GM21528 (cell line): ENCODE measurements around the gene CDC14A.
A peak's percentile ranks its signal among the peaks of the same experiment; 100 is the strongest.

Experiments used
- ATAC-seq: cut with Tn5 transposase; IDR thresholded peaks from one replicate; pipeline ENCODE4 v1.9.1; 2021; ENCODE audit warnings: mild to moderate bottlenecking, moderate library complexity; ENCODE audit not compliant: unreplicated experiment, low FRiP score

Gene CDC14A

DNA sequence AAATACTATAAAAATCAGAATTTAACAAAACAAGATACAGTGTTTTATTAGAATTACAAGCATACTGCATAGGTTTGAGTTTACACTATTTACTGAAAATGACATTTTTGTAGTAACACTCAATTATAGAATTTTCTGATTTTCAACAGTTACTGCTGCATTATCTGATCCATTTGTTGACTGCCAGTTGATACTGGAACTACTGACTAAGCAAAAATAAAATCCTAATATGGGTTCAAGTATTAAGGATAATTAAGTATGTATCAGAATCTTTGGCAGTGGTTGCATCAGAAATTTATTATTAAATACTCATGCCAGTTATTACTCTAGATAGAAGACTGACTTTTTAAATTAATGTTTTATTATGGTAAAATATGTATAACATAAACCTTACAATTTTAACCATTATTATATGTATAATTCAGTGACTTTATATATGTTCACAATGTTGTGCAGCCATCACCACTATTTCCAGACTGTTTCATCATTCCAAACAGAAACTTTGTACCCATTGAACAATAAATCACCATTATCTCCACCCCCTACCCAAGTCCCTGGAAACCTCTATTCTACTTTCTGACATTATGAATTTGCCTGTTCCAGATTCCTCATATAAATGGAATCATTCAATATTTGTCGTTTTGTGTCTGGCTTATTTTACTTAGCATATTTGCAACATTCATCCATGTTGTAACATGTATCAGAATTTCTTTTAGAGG lies 127.5 kb downstream of the CDC14A start:
- ATAC-seq, result no peak

DNA sequence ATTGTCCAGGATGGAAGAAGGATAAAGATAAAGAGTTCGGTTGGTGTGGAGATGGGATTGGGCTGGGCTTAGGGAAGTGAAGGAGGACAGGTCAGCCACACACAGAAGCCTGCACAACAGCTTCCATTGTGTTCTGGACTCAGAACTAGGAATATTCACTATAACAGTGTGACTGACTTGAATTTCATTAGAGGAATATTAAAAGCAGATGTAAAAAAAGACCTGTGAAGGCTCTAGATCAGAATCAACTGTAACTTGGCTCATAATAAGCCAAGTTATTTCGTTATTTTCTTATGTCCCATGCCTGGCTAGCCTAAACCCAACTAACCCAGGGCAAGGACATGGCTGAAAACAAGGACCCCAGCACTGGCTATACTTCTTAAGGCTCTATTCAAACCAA lies 129.0 kb downstream of the CDC14A start:
- ATAC-seq, result no peak

- no peak for ATAC-seq
These were observed 129.9 kb downstream of the CDC14A start for GRCh38 chr1:100482167-100482566.

DNA sequence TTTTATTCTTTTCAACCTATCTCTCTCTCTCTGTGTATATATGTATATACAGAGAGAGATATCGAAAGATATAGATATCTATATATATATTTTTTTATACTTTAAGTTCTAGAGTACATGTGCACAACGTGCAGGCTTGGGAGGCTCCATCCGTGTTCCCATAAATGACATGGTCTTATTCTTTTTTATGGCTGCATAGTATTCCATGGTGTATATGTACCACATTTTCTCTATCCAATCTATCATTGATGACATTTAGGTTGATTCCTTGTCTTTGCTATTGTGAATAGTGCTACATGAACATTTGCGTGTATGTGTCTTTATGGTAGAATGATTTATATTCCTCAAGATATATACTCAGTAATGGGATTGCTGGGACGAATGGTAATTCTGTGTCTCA lies 130.4 kb downstream of the CDC14A start:
- ATAC-seq, result no peak

DNA sequence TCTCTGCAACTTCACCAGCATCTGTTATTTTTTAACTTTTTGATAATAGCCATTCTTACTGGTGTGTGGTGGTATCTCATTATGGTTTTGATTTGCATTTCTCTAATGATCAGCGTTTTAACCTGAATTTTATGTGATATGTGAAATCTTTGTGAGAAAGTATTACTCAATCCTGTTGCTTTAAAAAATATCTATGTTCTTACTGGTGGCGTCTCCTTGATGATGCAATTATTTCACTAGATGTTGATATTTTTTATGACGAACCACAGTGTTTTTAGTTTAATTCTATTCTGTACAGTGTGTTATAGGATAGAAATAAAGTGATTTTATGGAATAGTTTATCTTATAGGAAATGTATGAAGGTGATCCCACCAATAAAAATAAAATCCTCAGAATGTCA lies 130.9 kb downstream of the CDC14A start:
- no peak for ATAC-seq

DNA sequence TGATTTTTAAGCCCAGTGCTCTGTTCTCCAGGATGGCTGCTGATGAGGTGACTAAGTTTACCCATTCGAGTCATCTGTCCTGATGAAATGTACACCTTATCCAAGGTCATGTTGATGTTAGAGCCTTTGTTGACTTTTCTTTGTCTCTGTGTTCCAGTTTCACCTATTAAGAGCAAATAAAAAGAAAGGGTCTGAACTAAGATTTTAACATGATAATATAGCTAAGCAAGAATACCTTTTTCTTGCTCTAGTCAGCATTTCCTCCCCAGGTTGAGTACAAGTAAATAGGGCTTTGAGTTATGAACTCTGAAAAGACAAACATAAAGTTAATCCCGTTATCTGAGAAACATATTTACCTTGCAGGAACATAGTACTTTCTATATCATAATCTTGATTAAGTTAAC lies 133.6 kb downstream of the CDC14A start:
- ATAC-seq, result no peak

DNA sequence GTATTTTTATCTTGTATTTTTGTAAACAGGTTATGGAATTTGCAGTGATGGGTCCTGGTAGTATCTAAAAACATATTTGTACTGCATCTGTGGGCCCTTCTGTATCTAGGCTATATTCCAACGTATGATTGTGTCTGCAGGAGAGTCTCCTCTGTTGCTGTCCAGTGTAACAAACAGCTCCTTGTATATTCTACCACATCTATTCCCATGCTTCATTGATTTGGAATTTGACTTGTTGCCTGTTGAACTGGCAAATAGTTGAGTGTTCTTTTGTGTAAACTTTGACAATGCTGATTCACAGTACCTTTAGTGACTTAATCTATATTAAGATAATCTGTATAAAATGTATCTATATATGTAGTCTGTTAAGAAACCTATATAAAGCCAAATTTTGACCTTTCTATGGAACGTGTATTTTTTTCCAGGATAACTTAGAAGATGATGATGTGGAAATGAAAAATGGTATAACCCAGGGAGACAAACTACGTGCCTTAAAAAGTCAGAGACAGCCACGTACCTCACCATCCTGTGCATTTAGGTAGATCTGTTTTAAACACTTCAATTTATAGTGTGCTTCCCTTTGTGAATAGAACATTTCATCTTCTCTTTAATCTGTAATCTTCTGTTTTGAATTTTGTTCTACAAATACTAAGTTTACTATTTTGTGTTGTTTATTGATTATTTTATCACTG lies 142.2 kb downstream of the CDC14A start:
- ATAC-seq, result no peak

GRCh38 chr1:100496896-100497295 lies 144.6 kb downstream of the CDC14A start:
- no peak for ATAC-seq

GRCh38 chr1:100497796-100498195 lies 145.5 kb downstream of the CDC14A start:
- ATAC-seq, result no peak

DNA sequence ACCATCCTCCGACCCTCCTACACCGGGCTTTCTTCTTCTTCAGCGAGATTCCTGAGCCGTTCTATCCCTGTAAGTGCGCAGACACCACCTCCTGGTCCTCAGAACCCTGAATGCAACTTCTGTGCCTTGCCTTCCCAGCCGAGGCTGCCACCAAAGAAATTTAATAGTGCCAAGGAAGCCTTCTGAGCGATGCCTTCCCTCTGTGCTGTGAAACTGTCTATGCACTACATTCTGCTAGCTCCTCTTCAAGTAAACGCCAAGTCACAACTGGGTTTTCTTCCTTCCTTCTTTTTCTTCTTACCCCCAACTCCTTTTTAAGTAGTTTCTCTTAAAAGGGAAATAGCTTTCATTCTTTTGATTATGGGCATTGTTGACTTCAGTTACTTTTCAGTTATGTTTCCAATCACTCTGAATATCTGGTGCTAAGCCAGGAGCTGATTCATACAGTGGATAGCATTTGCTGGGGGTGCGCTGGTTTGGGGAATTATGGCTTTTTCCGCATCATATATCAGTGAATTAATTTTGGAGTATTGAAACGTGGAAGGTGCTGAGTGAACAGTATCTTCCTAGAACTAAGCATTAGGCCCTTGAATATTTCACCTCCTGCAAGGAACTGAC lies 147.0 kb downstream of the CDC14A start:
- ATAC-seq, result no peak

GRCh38 chr1:100502052-100502792 lies 149.9 kb downstream of the CDC14A start:
- no peak for ATAC-seq

GRCh38 chr1:100506217-100506616 lies 153.9 kb downstream of the CDC14A start:
- no peak for ATAC-seq

DNA sequence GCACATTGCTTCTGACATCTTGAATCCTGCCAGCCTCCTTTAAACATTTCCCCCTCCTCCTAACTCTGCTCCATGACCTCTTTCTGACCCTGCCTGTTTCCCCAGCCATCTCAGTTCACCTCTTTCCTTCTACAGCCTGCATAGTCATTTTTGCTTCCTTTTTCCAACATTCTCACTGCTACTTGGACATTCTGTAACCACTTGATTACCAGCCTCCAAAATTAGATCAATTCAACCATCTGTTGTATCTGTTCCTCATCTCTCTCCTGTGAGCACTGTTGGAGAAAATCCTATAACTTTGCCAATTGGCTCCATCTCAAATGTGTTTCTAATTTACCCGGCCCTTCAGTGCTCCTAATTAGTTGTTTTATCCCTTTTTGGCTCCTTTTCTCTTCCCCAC lies 158.1 kb downstream of the CDC14A start:
- no peak for ATAC-seq

- ATAC-seq, result no peak
These were observed 158.8 kb downstream of the CDC14A start for GRCh38 chr1:100511058-100511457.

DNA sequence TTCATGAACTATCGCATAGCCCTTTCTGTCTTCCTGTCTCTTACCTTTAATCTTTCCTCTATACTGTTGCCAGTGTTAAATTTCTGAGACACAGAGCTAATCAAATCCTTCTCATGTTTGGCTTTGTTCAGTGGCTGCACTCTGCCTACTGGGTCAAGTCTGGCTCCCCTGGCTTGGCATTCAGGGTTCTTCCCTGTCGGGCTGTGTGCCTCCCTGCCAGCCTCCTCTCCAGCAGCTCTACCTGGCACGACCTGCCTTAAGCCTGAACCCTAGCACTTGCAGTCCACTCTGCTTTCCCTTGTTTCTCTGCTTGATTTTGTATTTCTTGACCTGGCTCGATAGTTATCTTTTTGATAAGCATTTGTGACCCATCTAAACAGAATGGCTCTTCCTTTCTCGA lies 159.5 kb downstream of the CDC14A start:
- ATAC-seq, result no peak

- ATAC-seq, result no peak
These were observed 160.6 kb downstream of the CDC14A start for GRCh38 chr1:100512803-100513352.

GRCh38 chr1:100516857-100517256 lies 164.6 kb downstream of the CDC14A start:
- no peak for ATAC-seq

DNA sequence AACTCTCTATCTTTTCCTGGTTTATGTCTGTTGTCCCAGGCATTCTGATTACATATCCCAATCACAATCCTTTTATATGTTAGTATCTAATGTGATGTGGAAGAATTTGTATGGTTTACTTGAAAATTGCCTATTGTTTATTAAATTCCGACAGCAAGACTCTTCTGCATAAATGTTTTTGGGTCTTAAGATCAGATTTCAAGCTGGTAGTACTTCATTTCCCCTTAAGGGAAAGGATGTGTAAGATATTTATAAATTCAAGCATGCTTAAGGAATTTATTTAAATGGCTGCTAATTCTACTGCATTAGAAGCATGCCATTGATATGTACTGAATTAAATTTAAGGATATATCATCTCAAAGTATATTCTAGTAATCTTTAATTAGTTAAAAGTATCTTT lies 165.2 kb downstream of the CDC14A start:
- ATAC-seq, result no peak

DNA sequence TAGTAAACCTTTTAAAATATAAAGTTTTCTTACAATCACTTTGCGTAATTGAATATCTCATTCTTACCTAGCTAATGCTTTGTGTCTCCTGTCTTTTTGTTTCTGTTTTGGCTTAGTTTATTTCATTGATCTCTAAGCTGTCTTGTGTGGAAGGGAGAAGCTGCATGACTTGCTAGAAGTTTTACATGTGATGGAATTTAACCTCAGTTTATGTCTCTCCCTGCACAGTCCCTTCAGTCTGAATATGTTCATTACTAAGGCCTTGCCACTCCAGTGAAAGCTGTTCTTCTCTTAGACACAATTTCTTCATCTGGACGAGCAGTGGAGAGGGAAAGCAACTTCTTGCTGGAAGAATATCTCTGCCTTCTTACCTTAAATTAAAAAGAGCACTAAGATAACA lies 165.7 kb downstream of the CDC14A start:
- ATAC-seq, result no peak

DNA sequence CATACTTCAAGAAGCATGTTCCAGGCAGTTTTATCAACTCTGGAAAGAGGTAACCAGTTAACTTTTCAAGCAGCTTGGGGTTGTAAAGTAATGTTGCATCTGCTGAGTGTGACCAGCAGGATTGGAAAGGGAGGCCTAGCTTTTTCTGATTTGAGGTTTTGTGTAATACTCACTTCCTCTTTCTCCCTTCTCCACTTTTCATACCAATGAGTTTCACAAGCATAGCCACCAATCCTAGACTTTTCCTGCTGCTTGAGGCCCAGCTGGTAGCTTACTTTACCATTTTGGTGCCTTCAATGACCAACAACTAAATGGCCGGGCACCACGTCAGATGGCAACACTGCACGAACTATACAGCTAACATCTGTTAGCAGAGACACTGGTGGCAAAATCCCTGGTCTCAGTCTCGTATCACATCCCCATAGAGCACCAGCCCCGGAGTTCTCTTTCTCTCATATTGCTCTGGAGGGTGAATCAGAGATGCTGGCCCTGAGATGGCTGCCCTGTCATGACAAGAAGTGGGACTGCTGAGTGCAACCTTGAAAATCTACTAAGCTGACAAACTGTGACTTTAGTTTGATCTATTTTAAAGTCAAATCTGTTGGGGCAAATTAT lies 170.8 kb downstream of the CDC14A start:
- ATAC-seq, result peak; percentile 93
